H9 (cell line): ENCODE measurements around the gene EPS8L3. TPM values are rescaled to one million over a fixed set of nuclear protein-coding genes. Genes with fewer than 3 reads are reported as not detected.

ENCODE experiments used
- DNase-seq: peaks from one replicate; pipeline ENCODE4 v3.0.0-alpha.2; 2017
- H2AFZ ChIP-seq: one replicate; pipeline ENCODE4 v1.6.1; 2013; ENCODE audit warnings: mild to moderate bottlenecking, low read length, control low read depth, moderate library complexity
- H2AK5ac ChIP-seq: 2 replicates; pipeline ENCODE4 v1.6.1; 2013; ENCODE audit warnings: low read length, control low read depth, mixed read lengths; ENCODE audit not compliant: insufficient read length
- H2BK120ac ChIP-seq: one replicate; pipeline ENCODE4 v1.6.1; 2013; ENCODE audit warnings: low read depth, mild to moderate bottlenecking, low read length, control low read depth, inconsistent platforms; ENCODE audit not compliant: poor library complexity, severe bottlenecking
- H2BK12ac ChIP-seq: 2 replicates; pipeline ENCODE4 v1.6.1; 2013; ENCODE audit warnings: low read length, control low read depth, mixed read lengths, low read depth; ENCODE audit not compliant: insufficient read length
- H2BK15ac ChIP-seq: 2 replicates; pipeline ENCODE4 v1.6.1; 2013; ENCODE audit warnings: low read depth, low read length, control low read depth
- H2BK20ac ChIP-seq: one replicate; pipeline ENCODE4 v1.6.1; 2013; ENCODE audit warnings: low read depth, mild to moderate bottlenecking, low read length, control low read depth, inconsistent platforms; ENCODE audit not compliant: poor library complexity, severe bottlenecking
- H2BK5ac ChIP-seq: 2 replicates; pipeline ENCODE4 v1.6.1; 2013; ENCODE audit warnings: low read length, control low read depth, mixed read lengths; ENCODE audit not compliant: insufficient read length
- H3K14ac ChIP-seq: 2 replicates; pipeline ENCODE4 v1.6.1; 2013; ENCODE audit warnings: low read length, control low read depth; ENCODE audit not compliant: insufficient read depth
- H3K18ac ChIP-seq: 2 replicates; pipeline ENCODE4 v1.6.1; 2013; ENCODE audit warnings: low read depth, mild to moderate bottlenecking, mixed read lengths, low read length, control low read depth; ENCODE audit not compliant: insufficient read length
- H3K23ac ChIP-seq: 2 replicates; pipeline ENCODE4 v1.6.1; 2013; ENCODE audit warnings: low read length, control low read depth, mixed read lengths, low read depth; ENCODE audit not compliant: insufficient read length
- H3K23me2 ChIP-seq: 2 replicates; pipeline ENCODE4 v1.6.1; 2013; ENCODE audit warnings: low read depth, mild to moderate bottlenecking, mixed read lengths, low read length, control low read depth; ENCODE audit not compliant: insufficient read length, poor library complexity, severe bottlenecking
- H3K27ac ChIP-seq: 2 replicates; pipeline ENCODE4 v1.5.1; 2013; ENCODE audit warnings: low read length, control low read depth, mixed read lengths, low read depth; ENCODE audit not compliant: insufficient read length
- H3K27me3 ChIP-seq: 2 replicates; pipeline ENCODE4 v1.6.1; 2013; ENCODE audit warnings: low read length, control low read depth, inconsistent platforms; ENCODE audit not compliant: insufficient read depth
- H3K4ac ChIP-seq: 2 replicates; pipeline ENCODE4 v1.6.1; 2013; ENCODE audit warnings: low read depth, mild to moderate bottlenecking, control low read depth, inconsistent platforms, low read length, moderate library complexity
- H3K4me1 ChIP-seq: 2 replicates; pipeline ENCODE4 v1.6.1; 2013; ENCODE audit warnings: low read length, control low read depth, inconsistent platforms; ENCODE audit not compliant: insufficient read depth
- H3K4me2 ChIP-seq: 2 replicates; pipeline ENCODE4 v1.6.1; 2013; ENCODE audit warnings: low read length, control low read depth, mixed read lengths; ENCODE audit not compliant: insufficient read length, insufficient read depth
- H3K56ac ChIP-seq: 2 replicates; pipeline ENCODE4 v1.6.1; 2013; ENCODE audit warnings: low read depth, mild to moderate bottlenecking, mixed read lengths, low read length, control low read depth; ENCODE audit not compliant: insufficient read length
- H3K79me1 ChIP-seq: 2 replicates; pipeline ENCODE4 v1.6.1; 2013; ENCODE audit warnings: low read depth, mild to moderate bottlenecking, moderate library complexity, low read length, control low read depth, inconsistent platforms; ENCODE audit not compliant: insufficient read depth, poor library complexity, severe bottlenecking
- H3K79me2 ChIP-seq: 2 replicates; pipeline ENCODE4 v1.6.1; 2013; ENCODE audit warnings: low read length, control low read depth, inconsistent platforms; ENCODE audit not compliant: insufficient read depth
- H3K9ac ChIP-seq: 2 replicates; pipeline ENCODE4 v1.6.1; 2013; ENCODE audit warnings: low read length, control low read depth, mixed read lengths; ENCODE audit not compliant: insufficient read length; ENCODE audit errors: extremely low read depth
- H3K9me3 ChIP-seq: one replicate; pipeline ENCODE4 v1.6.1; 2013; ENCODE audit warnings: low read depth, low read length, inconsistent platforms; ENCODE audit not compliant: control insufficient read depth
- H3T11ph ChIP-seq: one replicate; pipeline ENCODE4 v1.6.1; 2013; ENCODE audit warnings: mild to moderate bottlenecking, low read length, control low read depth, inconsistent platforms
- H4K20me1 ChIP-seq: one replicate; pipeline ENCODE4 v1.6.1; 2013; ENCODE audit not compliant: control insufficient read depth, insufficient read length, insufficient read depth
- H4K5ac ChIP-seq: 2 replicates; pipeline ENCODE4 v1.6.1; 2013; ENCODE audit warnings: low read depth, mild to moderate bottlenecking, mixed read lengths, low read length, control low read depth; ENCODE audit not compliant: insufficient read length
- H4K8ac ChIP-seq: replicated peaks from 2 replicates; pipeline ENCODE4 v1.6.1; 2013; ENCODE audit warnings: low read length, control low read depth, mixed read lengths, low read depth; ENCODE audit not compliant: insufficient read length
- H4K91ac ChIP-seq: 2 replicates; pipeline ENCODE4 v1.6.1; 2013; ENCODE audit warnings: low read depth, mild to moderate bottlenecking, moderate library complexity, mixed read lengths, low read length, control low read depth; ENCODE audit not compliant: insufficient read length
- H3K27ac Mint-ChIP-seq, 3 experiments: 2 replicates in 2 of 3; 3 replicates in 1 of 3; pipeline ENCODE4 v1.8.0; 2020 to 2021; ENCODE audit warnings: mixed read lengths in 3 of 3, mild to moderate bottlenecking in 1 of 3, moderate library complexity in 1 of 3
- H3K27me3 Mint-ChIP-seq: 2 replicates; pipeline ENCODE4 v1.8.0; 2021; ENCODE audit warnings: low read depth, mild to moderate bottlenecking, moderate library complexity, mixed read lengths
- H3K36me3 Mint-ChIP-seq, 3 experiments: 2 replicates in 2 of 3; 3 replicates in 1 of 3; pipeline ENCODE4 v1.8.0; 2020 to 2021; ENCODE audit warnings: low read depth in 3 of 3, mixed read lengths in 3 of 3; ENCODE audit not compliant: insufficient read depth in 1 of 3
- H3K4me1 Mint-ChIP-seq, 2 experiments: 2 replicates each; pipeline ENCODE4 v1.8.0; 2020; ENCODE audit warnings: mixed read lengths in 2 of 2
- H3K4me3 Mint-ChIP-seq, 2 experiments: 2 replicates in 1 of 2; 3 replicates in 1 of 2; pipeline ENCODE4 v1.8.0; 2020 to 2021; ENCODE audit warnings: mild to moderate bottlenecking in 2 of 2, mixed read lengths in 2 of 2, moderate library complexity in 1 of 2
- H3K9me3 Mint-ChIP-seq, 2 experiments: 2 replicates in 1 of 2; 3 replicates in 1 of 2; pipeline ENCODE4 v1.8.0; 2020; ENCODE audit warnings: mild to moderate bottlenecking in 2 of 2, mixed read lengths in 2 of 2, moderate library complexity in 1 of 2
- WGBS: extraction: QIAGEN DNeasy Blood & Tissue Kit; methylation state at CpG from one replicate; pipeline ENCODE4 v1.1.7; 2013; ENCODE audit warnings: missing lambda C conversion rate, low lambda C conversion rate, mixed read lengths; ENCODE audit not compliant: insufficient read length; ENCODE audit errors: extremely low coverage; 5-methylcytosine and 5-hydroxymethylcytosine counted together
- total RNA-seq: library from RNA; stranded (reverse); gene quantifications from 2 replicates; pipeline ENCODE4 v1.2.1, GENCODE V29; 2021
- TF ChIP-seq, protein P1 (sequence below): fragments of 200-600 bp; sonication (generic); conservative IDR thresholded peaks from 3 replicates; pipeline ENCODE4 v1.8.0; 2021; ENCODE audit warnings: antibody characterized with exemption, mild to moderate bottlenecking

Gene EPS8L3
- total RNA-seq, 1 experiment from 2014 or later: not detected

DNA sequence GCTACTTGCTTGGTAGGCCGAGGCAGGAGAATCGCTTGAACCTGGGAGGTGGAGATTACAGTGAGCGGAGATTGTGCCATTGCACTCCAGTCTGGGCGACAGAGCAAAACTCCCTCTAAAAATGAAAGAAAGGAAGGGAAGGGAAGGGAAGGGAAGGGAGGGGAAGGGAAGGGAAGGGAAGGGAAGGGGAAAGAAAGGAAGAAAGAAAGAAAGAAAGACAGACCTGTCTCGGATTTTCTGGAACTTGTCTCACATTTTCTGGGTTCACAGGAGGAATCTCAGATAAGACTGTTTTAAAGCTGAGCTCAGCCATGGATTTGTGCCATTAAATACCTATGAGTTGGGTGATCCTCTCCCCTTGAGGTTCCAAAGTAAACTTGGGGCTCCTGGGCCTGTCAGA, 38.8 kb downstream of the EPS8L3 start:
- Mint-ChIP-seq H3K36me3 (peaks cover 0 to 5% (median 4%) of the 10 kb centered on the region in 3 experiments; a peak in 4 of 7 replicates), H3K9me3 (peaks cover 10 to 17% of the 10 kb centered on the region in 2 experiments), H3K27ac (no peak overlapping the region), H3K4me3 (no peak overlapping the region), H3K27me3 (peaks cover 10% of the 10 kb centered on the region), H3K4me1 (peaks cover 7 to 11% of the 10 kb centered on the region in 2 experiments; a peak in 3 of 4 replicates)
- Histone ChIP-seq H4K20me1 (no peaks in the 10 kb centered on the region), H3K27ac (no peak overlapping the region), H2AK5ac (no peak overlapping the region), H3K23ac (no peak overlapping the region), H3K4me1 (no peaks in the 10 kb centered on the region), H2AFZ (no peak overlapping the region), H3T11ph (no peak overlapping the region), H3K14ac (no peak overlapping the region), H3K9ac (no peak overlapping the region), H2BK12ac (no peak overlapping the region), H4K8ac (no peak overlapping the region), H3K9me3 (peaks cover 11% of the 10 kb centered on the region), H2BK20ac (no peak overlapping the region), H4K5ac (no peak overlapping the region), H3K79me2 (no peaks in the 10 kb centered on the region), H3K4ac (no peak overlapping the region), H3K79me1 (no peaks in the 10 kb centered on the region), H2BK15ac (no peak overlapping the region), H2BK5ac (no peak overlapping the region), H3K23me2 (no peaks in the 10 kb centered on the region), H3K4me2 (no peak overlapping the region), H3K18ac (no peak overlapping the region), H4K91ac (no peak overlapping the region), H3K56ac (no peak overlapping the region), H2BK120ac (no peak overlapping the region), H3K27me3 (no peaks in the 10 kb centered on the region)
- WGBS: no CpG with 5 or more reads among the region's 5 CpGs
- no peak for DNase-seq
- TF ChIP-seq, protein P1, sequence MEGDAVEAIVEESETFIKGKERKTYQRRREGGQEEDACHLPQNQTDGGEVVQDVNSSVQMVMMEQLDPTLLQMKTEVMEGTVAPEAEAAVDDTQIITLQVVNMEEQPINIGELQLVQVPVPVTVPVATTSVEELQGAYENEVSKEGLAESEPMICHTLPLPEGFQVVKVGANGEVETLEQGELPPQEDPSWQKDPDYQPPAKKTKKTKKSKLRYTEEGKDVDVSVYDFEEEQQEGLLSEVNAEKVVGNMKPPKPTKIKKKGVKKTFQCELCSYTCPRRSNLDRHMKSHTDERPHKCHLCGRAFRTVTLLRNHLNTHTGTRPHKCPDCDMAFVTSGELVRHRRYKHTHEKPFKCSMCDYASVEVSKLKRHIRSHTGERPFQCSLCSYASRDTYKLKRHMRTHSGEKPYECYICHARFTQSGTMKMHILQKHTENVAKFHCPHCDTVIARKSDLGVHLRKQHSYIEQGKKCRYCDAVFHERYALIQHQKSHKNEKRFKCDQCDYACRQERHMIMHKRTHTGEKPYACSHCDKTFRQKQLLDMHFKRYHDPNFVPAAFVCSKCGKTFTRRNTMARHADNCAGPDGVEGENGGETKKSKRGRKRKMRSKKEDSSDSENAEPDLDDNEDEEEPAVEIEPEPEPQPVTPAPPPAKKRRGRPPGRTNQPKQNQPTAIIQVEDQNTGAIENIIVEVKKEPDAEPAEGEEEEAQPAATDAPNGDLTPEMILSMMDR: no peak
